ENCODE measurements around the gene ZNF438.

GRCh38 chr10:30816820-30817171 lies 214.9 kb downstream of the ZNF438 start:
- TF ChIP-seq CTCF (IDR thresholded peaks at IDR 0.05), result no peak
- TF ChIP-seq POLR2AphosphoS5 (IDR thresholded peaks at IDR 0.05; ENCODE audit: low read depth, low read length), result no peak

Measured in Panc1 (cell line).